Choroid plexus epithelial cell (primary cell): ENCODE measurements around the gene PPM1A.

Experiments
- DNase-seq: peaks from one replicate; pipeline ENCODE4 v3.0.0-alpha.2; 2010; ENCODE audit warnings: low read depth
- H3K4me3 ChIP-seq: 2 replicates; pipeline ENCODE4 v1.5.1; 2011; ENCODE audit warnings: low read depth, mild to moderate bottlenecking, control low read depth, low read length, moderate library complexity
- CTCF ChIP-seq: conservative IDR thresholded peaks from 2 replicates; pipeline ENCODE4 v1.5.1; 2011; ENCODE audit warnings: low read depth, mild to moderate bottlenecking, control low read depth, inconsistent platforms, low read length, moderate library complexity

PPM1A gene

DNA sequence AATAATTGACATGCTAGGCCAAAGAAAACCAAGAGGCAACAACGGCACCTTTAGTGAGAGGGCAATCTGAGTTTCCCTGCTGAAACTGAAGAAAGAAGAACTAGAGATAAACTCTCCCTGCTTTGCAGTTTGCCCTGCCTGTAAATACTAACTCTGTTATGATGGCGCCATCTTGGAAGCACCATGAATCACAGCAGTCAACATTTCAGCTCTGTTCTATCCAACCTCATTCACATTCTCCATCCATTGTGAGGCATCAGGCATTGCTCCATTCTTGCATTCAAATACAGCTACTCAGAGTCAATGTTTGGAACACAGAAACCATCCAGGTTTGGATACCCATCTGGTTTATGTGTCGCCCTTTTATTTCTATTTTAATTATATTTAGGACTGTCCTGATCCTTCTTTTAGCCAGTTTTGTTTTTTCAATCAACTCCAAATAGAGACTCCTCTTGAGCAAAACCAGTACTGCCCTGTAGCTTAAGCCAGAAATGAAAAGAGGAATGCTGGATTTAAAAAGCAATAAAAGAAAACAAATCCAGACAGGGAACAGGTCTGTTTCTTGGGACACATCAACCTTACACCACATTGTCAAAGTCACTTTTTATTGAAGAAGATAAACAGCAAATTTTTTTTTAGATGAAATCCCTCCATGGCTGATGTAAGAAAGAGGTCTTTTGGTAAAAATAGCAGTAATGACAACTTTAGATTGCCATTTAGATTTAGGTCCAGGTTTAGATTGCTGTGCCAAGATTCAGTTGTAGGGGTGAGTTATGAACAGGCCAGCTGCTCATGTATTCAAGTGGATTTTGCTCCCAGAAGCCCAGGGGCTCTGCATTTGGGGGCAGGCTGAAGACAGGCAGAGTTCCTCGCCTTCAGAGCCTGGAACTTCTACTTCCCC is 33.3 kb upstream of the PPM1A start:
- no peak for DNase-seq
- TF ChIP-seq CTCF = no peak
- no peak overlapping the region for H3K4me3 ChIP-seq

- DNase-seq = no peak
- no peak for TF ChIP-seq CTCF
- no peak overlapping the region for H3K4me3 ChIP-seq
Observed at GRCh38 chr14:60217713-60218112, 31.3 kb upstream of the PPM1A start.

- DNase-seq = no peak
- H3K4me3 ChIP-seq = no peak overlapping the region
- TF ChIP-seq CTCF = no peak
Observed at GRCh38 chr14:60220084-60220483, 28.9 kb upstream of the PPM1A start.

- TF ChIP-seq CTCF = no peak
- H3K4me3 ChIP-seq = no peak overlapping the region
- no peak for DNase-seq
Observed at GRCh38 chr14:60220917-60221316, 28.1 kb upstream of the PPM1A start.

DNA sequence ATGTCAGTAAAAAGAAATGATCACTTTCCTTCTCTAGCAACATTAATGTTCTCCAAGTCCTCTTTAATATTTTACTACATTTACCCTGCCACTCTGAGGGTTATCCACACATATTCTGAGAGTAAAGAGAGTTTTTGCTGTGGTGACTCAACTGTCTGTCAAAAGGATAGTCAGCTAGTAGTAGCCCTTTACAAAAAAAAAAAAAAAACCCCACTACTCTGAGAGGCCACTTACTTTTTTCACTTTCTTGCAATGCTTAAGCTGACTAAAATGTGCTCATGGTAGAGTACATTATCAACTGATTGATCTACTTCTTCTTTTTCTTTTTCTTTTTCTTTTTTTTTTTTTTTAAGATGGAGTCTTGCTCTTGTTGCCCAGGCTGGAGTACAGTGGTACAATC is 27.6 kb upstream of the PPM1A start:
- TF ChIP-seq CTCF = no peak
- H3K4me3 ChIP-seq = no peak overlapping the region
- DNase-seq = no peak

- DNase-seq = no peak
- H3K4me3 ChIP-seq = no peak overlapping the region
- TF ChIP-seq CTCF = no peak
Observed at GRCh38 chr14:60222820-60223219, 26.2 kb upstream of the PPM1A start.

GRCh38 chr14:60225265-60225664 is 23.8 kb upstream of the PPM1A start:
- no peak for TF ChIP-seq CTCF
- DNase-seq = no peak
- no peak overlapping the region for H3K4me3 ChIP-seq
